ENCODE data around the gene ADI1.

DNA sequence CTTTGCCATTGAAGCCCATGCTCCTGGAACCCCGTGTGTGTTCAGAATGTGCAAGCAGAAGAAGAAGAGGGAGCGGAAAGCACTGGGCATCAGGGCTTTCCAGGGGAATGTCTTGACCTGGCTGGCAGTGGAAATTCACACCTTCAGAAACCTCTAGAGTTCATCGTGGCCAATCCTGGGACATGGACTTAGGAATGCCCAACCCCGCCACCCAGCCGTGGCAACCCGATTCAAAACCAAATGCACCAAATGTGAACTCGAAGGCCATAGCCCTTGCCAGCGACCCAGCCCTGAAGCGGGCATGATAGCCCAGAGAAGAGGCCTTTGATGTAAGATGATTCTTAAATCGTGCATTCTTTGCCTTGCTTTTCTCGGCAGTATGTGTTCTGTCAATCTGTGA, 69.4 kb downstream of the ADI1 start:
- TF ChIP-seq POLR2A (IDR thresholded peaks at IDR 0.05) (no peak), POLR2AphosphoS5 (IDR thresholded peaks at IDR 0.05) (no peak)
- TF ChIP-seq, protein P1, sequence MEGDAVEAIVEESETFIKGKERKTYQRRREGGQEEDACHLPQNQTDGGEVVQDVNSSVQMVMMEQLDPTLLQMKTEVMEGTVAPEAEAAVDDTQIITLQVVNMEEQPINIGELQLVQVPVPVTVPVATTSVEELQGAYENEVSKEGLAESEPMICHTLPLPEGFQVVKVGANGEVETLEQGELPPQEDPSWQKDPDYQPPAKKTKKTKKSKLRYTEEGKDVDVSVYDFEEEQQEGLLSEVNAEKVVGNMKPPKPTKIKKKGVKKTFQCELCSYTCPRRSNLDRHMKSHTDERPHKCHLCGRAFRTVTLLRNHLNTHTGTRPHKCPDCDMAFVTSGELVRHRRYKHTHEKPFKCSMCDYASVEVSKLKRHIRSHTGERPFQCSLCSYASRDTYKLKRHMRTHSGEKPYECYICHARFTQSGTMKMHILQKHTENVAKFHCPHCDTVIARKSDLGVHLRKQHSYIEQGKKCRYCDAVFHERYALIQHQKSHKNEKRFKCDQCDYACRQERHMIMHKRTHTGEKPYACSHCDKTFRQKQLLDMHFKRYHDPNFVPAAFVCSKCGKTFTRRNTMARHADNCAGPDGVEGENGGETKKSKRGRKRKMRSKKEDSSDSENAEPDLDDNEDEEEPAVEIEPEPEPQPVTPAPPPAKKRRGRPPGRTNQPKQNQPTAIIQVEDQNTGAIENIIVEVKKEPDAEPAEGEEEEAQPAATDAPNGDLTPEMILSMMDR (IDR thresholded peaks at IDR 0.05 in 8 of 11, conservative IDR thresholded peaks at IDR 0.05 in 3 of 11) = no peak

Data from spleen (tissue), 7 donors.